GM06990 (cell line): ENCODE measurements around the gene LRRC73.
"Not testable (repeated sequence)": the region's sequence is repeated elsewhere in the genome, so short reads cannot be mapped to it uniquely, and the experiment has no call there.

ENCODE experiments used
- DNase-seq: peaks from one replicate; pipeline ENCODE4 v3.0.0-alpha.2; 2011; ENCODE audit not compliant: insufficient read length; ENCODE audit errors: extremely low read depth
- H3K27me3 ChIP-seq: replicated peaks from 2 replicates; pipeline ENCODE4 v1.6.0; 2011; ENCODE audit warnings: low read length; ENCODE audit not compliant: control insufficient read depth, insufficient read depth
- H3K36me3 ChIP-seq: 2 replicates; pipeline ENCODE4 v1.5.1; 2011; ENCODE audit warnings: low read length; ENCODE audit not compliant: control insufficient read depth, insufficient read depth
- H3K4me3 ChIP-seq: replicated peaks from 2 replicates; pipeline ENCODE4 v1.5.1; 2011; ENCODE audit warnings: low read depth, mild to moderate bottlenecking, control low read depth, low read length
- CTCF ChIP-seq: IDR thresholded peaks from 2 replicates; pipeline ENCODE4 v1.5.1; 2011; ENCODE audit warnings: low read length, control low read depth, mild to moderate bottlenecking, inconsistent platforms; ENCODE audit not compliant: insufficient read depth, poor library complexity, severe bottlenecking

Gene LRRC73

GRCh38 chr6:43469947-43470346 is 40.2 kb downstream of the LRRC73 start:
- Histone ChIP-seq H3K27me3 (no peaks in the 10 kb centered on the region), H3K4me3 (no peak overlapping the region), H3K36me3 (no peaks in the 10 kb centered on the region)
- peak; percentile 22 for DNase-seq
- TF ChIP-seq CTCF = no peak

- Histone ChIP-seq H3K4me3 (no peak overlapping the region), H3K36me3 (no peaks in the 10 kb centered on the region), H3K27me3 (no peaks in the 10 kb centered on the region)
- no peak for TF ChIP-seq CTCF
- no peak for DNase-seq
Observed at GRCh38 chr6:43468748-43469681, 41.1 kb downstream of the LRRC73 start.

GRCh38 chr6:43468240-43468639 is 41.9 kb downstream of the LRRC73 start:
- Histone ChIP-seq H3K36me3 (no peaks in the 10 kb centered on the region), H3K27me3 (no peaks in the 10 kb centered on the region), H3K4me3 (no peak overlapping the region)
- DNase-seq = no peak
- TF ChIP-seq CTCF = no peak

- no peaks in the 10 kb centered on the region for H3K36me3 ChIP-seq
- H3K27me3 ChIP-seq = no peaks in the 10 kb centered on the region
- H3K4me3 ChIP-seq = no peak overlapping the region
- DNase-seq = no peak
- TF ChIP-seq CTCF = no peak
Observed at GRCh38 chr6:43467752-43468151, 42.4 kb downstream of the LRRC73 start.

- not testable (repeated sequence) for H3K4me3 ChIP-seq, DNase-seq, H3K36me3 ChIP-seq, H3K27me3 ChIP-seq
Observed at GRCh38 chr6:43467265-43467664, 42.9 kb downstream of the LRRC73 start.

- no peak for DNase-seq
- Histone ChIP-seq H3K4me3 (no peak overlapping the region), H3K27me3 (no peaks in the 10 kb centered on the region), H3K36me3 (no peaks in the 10 kb centered on the region)
- TF ChIP-seq CTCF = no peak
Observed at GRCh38 chr6:43465948-43466347, 44.2 kb downstream of the LRRC73 start.
